Body of pancreas (tissue), 4 donors: ENCODE measurements around the gene SLC38A3.

Experiments
- POLR2A ChIP-seq, 3 donors: fragments of 450-650 bp; IDR thresholded peaks; one replicate each; pipeline ENCODE4 v1.6.1; 2016; ENCODE audit warnings: antibody characterized with exemption in 3 of 3, mild to moderate bottlenecking in 2 of 3
- TF ChIP-seq, protein P1 (sequence below), 7 experiments: fragments of 450-650 bp in 4 of 7; fragments of 200-600 bp in 3 of 7; sonication (generic) in 3 of 7; IDR thresholded peaks; one replicate each; pipeline ENCODE4 v1.5.1; 2016 to 2019; ENCODE audit warnings: antibody characterized with exemption in 7 of 7

DNA sequence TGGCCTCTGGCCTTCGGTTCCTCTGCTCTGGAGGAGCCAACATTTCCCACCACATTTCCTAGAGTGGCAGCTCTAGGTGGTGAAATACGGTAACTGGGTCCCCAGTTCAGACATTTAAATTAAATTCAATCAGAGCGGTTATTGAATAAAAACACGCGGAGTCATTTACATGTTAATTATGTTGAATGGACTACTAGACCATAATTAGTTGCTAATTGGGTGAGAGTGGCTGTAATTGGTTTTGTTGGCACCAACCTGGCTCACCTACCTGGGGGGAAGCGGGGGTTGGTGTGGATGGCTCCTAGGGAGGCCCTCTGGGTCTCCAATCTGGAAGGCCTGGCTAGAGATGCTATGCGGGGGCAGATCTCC, 37.2 kb upstream of the SLC38A3 start:
- TF ChIP-seq, protein P1, sequence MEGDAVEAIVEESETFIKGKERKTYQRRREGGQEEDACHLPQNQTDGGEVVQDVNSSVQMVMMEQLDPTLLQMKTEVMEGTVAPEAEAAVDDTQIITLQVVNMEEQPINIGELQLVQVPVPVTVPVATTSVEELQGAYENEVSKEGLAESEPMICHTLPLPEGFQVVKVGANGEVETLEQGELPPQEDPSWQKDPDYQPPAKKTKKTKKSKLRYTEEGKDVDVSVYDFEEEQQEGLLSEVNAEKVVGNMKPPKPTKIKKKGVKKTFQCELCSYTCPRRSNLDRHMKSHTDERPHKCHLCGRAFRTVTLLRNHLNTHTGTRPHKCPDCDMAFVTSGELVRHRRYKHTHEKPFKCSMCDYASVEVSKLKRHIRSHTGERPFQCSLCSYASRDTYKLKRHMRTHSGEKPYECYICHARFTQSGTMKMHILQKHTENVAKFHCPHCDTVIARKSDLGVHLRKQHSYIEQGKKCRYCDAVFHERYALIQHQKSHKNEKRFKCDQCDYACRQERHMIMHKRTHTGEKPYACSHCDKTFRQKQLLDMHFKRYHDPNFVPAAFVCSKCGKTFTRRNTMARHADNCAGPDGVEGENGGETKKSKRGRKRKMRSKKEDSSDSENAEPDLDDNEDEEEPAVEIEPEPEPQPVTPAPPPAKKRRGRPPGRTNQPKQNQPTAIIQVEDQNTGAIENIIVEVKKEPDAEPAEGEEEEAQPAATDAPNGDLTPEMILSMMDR (IDR thresholded peaks at IDR 0.05), result no peak
- no peak for TF ChIP-seq POLR2A (IDR thresholded peaks at IDR 0.05)
